H9 (cell line): ENCODE data around the gene LINGO1. TPM values are rescaled to one million over a fixed set of nuclear protein-coding genes. Genes with fewer than 3 reads are reported as not detected.

ENCODE experiments used
- DNase-seq: peaks from one replicate; pipeline ENCODE4 v3.0.0-alpha.2; 2017
- H2AFZ ChIP-seq: one replicate; pipeline ENCODE4 v1.6.1; 2013; ENCODE audit warnings: mild to moderate bottlenecking, low read length, control low read depth, moderate library complexity
- H2AK5ac ChIP-seq: 2 replicates; pipeline ENCODE4 v1.6.1; 2013; ENCODE audit warnings: low read length, control low read depth, mixed read lengths; ENCODE audit not compliant: insufficient read length
- H2BK120ac ChIP-seq: one replicate; pipeline ENCODE4 v1.6.1; 2013; ENCODE audit warnings: low read depth, mild to moderate bottlenecking, low read length, control low read depth, inconsistent platforms; ENCODE audit not compliant: poor library complexity, severe bottlenecking
- H2BK12ac ChIP-seq: 2 replicates; pipeline ENCODE4 v1.6.1; 2013; ENCODE audit warnings: low read length, control low read depth, mixed read lengths, low read depth; ENCODE audit not compliant: insufficient read length
- H2BK15ac ChIP-seq: 2 replicates; pipeline ENCODE4 v1.6.1; 2013; ENCODE audit warnings: low read depth, low read length, control low read depth
- H2BK20ac ChIP-seq: one replicate; pipeline ENCODE4 v1.6.1; 2013; ENCODE audit warnings: low read depth, mild to moderate bottlenecking, low read length, control low read depth, inconsistent platforms; ENCODE audit not compliant: poor library complexity, severe bottlenecking
- H2BK5ac ChIP-seq: 2 replicates; pipeline ENCODE4 v1.6.1; 2013; ENCODE audit warnings: low read length, control low read depth, mixed read lengths; ENCODE audit not compliant: insufficient read length
- H3K14ac ChIP-seq: 2 replicates; pipeline ENCODE4 v1.6.1; 2013; ENCODE audit warnings: low read length, control low read depth; ENCODE audit not compliant: insufficient read depth
- H3K18ac ChIP-seq: 2 replicates; pipeline ENCODE4 v1.6.1; 2013; ENCODE audit warnings: low read depth, mild to moderate bottlenecking, mixed read lengths, low read length, control low read depth; ENCODE audit not compliant: insufficient read length
- H3K23ac ChIP-seq: 2 replicates; pipeline ENCODE4 v1.6.1; 2013; ENCODE audit warnings: low read length, control low read depth, mixed read lengths, low read depth; ENCODE audit not compliant: insufficient read length
- H3K23me2 ChIP-seq: 2 replicates; pipeline ENCODE4 v1.6.1; 2013; ENCODE audit warnings: low read depth, mild to moderate bottlenecking, mixed read lengths, low read length, control low read depth; ENCODE audit not compliant: insufficient read length, poor library complexity, severe bottlenecking
- H3K27ac ChIP-seq: 2 replicates; pipeline ENCODE4 v1.5.1; 2013; ENCODE audit warnings: low read length, control low read depth, mixed read lengths, low read depth; ENCODE audit not compliant: insufficient read length
- H3K27me3 ChIP-seq: 2 replicates; pipeline ENCODE4 v1.6.1; 2013; ENCODE audit warnings: low read length, control low read depth, inconsistent platforms; ENCODE audit not compliant: insufficient read depth
- H3K4ac ChIP-seq: 2 replicates; pipeline ENCODE4 v1.6.1; 2013; ENCODE audit warnings: low read depth, mild to moderate bottlenecking, control low read depth, inconsistent platforms, low read length, moderate library complexity
- H3K4me1 ChIP-seq: 2 replicates; pipeline ENCODE4 v1.6.1; 2013; ENCODE audit warnings: low read length, control low read depth, inconsistent platforms; ENCODE audit not compliant: insufficient read depth
- H3K4me2 ChIP-seq: 2 replicates; pipeline ENCODE4 v1.6.1; 2013; ENCODE audit warnings: low read length, control low read depth, mixed read lengths; ENCODE audit not compliant: insufficient read length, insufficient read depth
- H3K56ac ChIP-seq: 2 replicates; pipeline ENCODE4 v1.6.1; 2013; ENCODE audit warnings: low read depth, mild to moderate bottlenecking, mixed read lengths, low read length, control low read depth; ENCODE audit not compliant: insufficient read length
- H3K79me1 ChIP-seq: 2 replicates; pipeline ENCODE4 v1.6.1; 2013; ENCODE audit warnings: low read depth, mild to moderate bottlenecking, moderate library complexity, low read length, control low read depth, inconsistent platforms; ENCODE audit not compliant: insufficient read depth, poor library complexity, severe bottlenecking
- H3K79me2 ChIP-seq: 2 replicates; pipeline ENCODE4 v1.6.1; 2013; ENCODE audit warnings: low read length, control low read depth, inconsistent platforms; ENCODE audit not compliant: insufficient read depth
- H3K9ac ChIP-seq: 2 replicates; pipeline ENCODE4 v1.6.1; 2013; ENCODE audit warnings: low read length, control low read depth, mixed read lengths; ENCODE audit not compliant: insufficient read length; ENCODE audit errors: extremely low read depth
- H3K9me3 ChIP-seq: one replicate; pipeline ENCODE4 v1.6.1; 2013; ENCODE audit warnings: low read depth, low read length, inconsistent platforms; ENCODE audit not compliant: control insufficient read depth
- H3T11ph ChIP-seq: one replicate; pipeline ENCODE4 v1.6.1; 2013; ENCODE audit warnings: mild to moderate bottlenecking, low read length, control low read depth, inconsistent platforms
- H4K20me1 ChIP-seq: one replicate; pipeline ENCODE4 v1.6.1; 2013; ENCODE audit not compliant: control insufficient read depth, insufficient read length, insufficient read depth
- H4K5ac ChIP-seq: 2 replicates; pipeline ENCODE4 v1.6.1; 2013; ENCODE audit warnings: low read depth, mild to moderate bottlenecking, mixed read lengths, low read length, control low read depth; ENCODE audit not compliant: insufficient read length
- H4K8ac ChIP-seq: replicated peaks from 2 replicates; pipeline ENCODE4 v1.6.1; 2013; ENCODE audit warnings: low read length, control low read depth, mixed read lengths, low read depth; ENCODE audit not compliant: insufficient read length
- H4K91ac ChIP-seq: 2 replicates; pipeline ENCODE4 v1.6.1; 2013; ENCODE audit warnings: low read depth, mild to moderate bottlenecking, moderate library complexity, mixed read lengths, low read length, control low read depth; ENCODE audit not compliant: insufficient read length
- H3K27ac Mint-ChIP-seq, 3 experiments: 2 replicates in 2 of 3; 3 replicates in 1 of 3; pipeline ENCODE4 v1.8.0; 2020 to 2021; ENCODE audit warnings: mixed read lengths in 3 of 3, mild to moderate bottlenecking in 1 of 3, moderate library complexity in 1 of 3
- H3K27me3 Mint-ChIP-seq: 2 replicates; pipeline ENCODE4 v1.8.0; 2021; ENCODE audit warnings: low read depth, mild to moderate bottlenecking, moderate library complexity, mixed read lengths
- H3K36me3 Mint-ChIP-seq, 3 experiments: 2 replicates in 2 of 3; 3 replicates in 1 of 3; pipeline ENCODE4 v1.8.0; 2020 to 2021; ENCODE audit warnings: low read depth in 3 of 3, mixed read lengths in 3 of 3; ENCODE audit not compliant: insufficient read depth in 1 of 3
- H3K4me1 Mint-ChIP-seq, 2 experiments: 2 replicates each; pipeline ENCODE4 v1.8.0; 2020; ENCODE audit warnings: mixed read lengths in 2 of 2
- H3K4me3 Mint-ChIP-seq, 2 experiments: 2 replicates in 1 of 2; 3 replicates in 1 of 2; pipeline ENCODE4 v1.8.0; 2020 to 2021; ENCODE audit warnings: mild to moderate bottlenecking in 2 of 2, mixed read lengths in 2 of 2, moderate library complexity in 1 of 2
- H3K9me3 Mint-ChIP-seq, 2 experiments: 2 replicates in 1 of 2; 3 replicates in 1 of 2; pipeline ENCODE4 v1.8.0; 2020; ENCODE audit warnings: mild to moderate bottlenecking in 2 of 2, mixed read lengths in 2 of 2, moderate library complexity in 1 of 2
- CTCF ChIP-seq: fragments of 200-600 bp; sonication (generic); conservative IDR thresholded peaks from 3 replicates; pipeline ENCODE4 v1.8.0; 2021; ENCODE audit warnings: antibody characterized with exemption, mild to moderate bottlenecking
- WGBS: extraction: QIAGEN DNeasy Blood & Tissue Kit; methylation state at CpG from one replicate; pipeline ENCODE4 v1.1.7; 2013; ENCODE audit warnings: missing lambda C conversion rate, low lambda C conversion rate, mixed read lengths; ENCODE audit not compliant: insufficient read length; ENCODE audit errors: extremely low coverage; 5-methylcytosine and 5-hydroxymethylcytosine counted together
- total RNA-seq: library from RNA; stranded (reverse); gene quantifications from 2 replicates; pipeline ENCODE4 v1.2.1, GENCODE V29; 2021

The LINGO1 gene
- total RNA-seq, 1 experiment from 2014 or later: 41.6 TPM

- no peak overlapping the region for H3K27ac Mint-ChIP-seq
- Histone ChIP-seq H4K20me1 (peaks cover 2% of the 10 kb centered on the region), H3K4me1 (peaks cover 7% of the 10 kb centered on the region; the same call in 1 of the 2 replicates), H3K4ac (no peak overlapping the region), H3K79me1 (no peaks in the 10 kb centered on the region), H3K56ac (no peak overlapping the region), H2BK12ac (no peak overlapping the region), H4K91ac (peak overlapping the region; percentile 15), H3K14ac (peak overlapping the region; percentile 63; the same call in 1 of the 2 replicates), H2AFZ (no peak overlapping the region), H3K79me2 (peaks cover 3% of the 10 kb centered on the region; the same call in 1 of the 2 replicates), H3K23me2 (no peaks in the 10 kb centered on the region), H3K18ac (peak overlapping the region; percentile 69), H2BK120ac (no peak overlapping the region), H3K27ac (no peak overlapping the region), H3K9ac (no peak overlapping the region), H3K4me2 (no peak overlapping the region), H3K9me3 (no peaks in the 10 kb centered on the region), H2BK20ac (no peak overlapping the region), H4K5ac (no peak overlapping the region), H3T11ph (no peak overlapping the region), H4K8ac (no peak overlapping the region), H2BK15ac (no peak overlapping the region), H2BK5ac (no peak overlapping the region), H3K27me3 (no peaks in the 10 kb centered on the region), H3K23ac (no peak overlapping the region), H2AK5ac (no peak overlapping the region)
- peaks cover 0 to 10% (median 0%) of the 10 kb centered on the region in 3 experiments; a peak in 5 of 7 replicates for H3K36me3 Mint-ChIP-seq
- H3K9me3 Mint-ChIP-seq: no peaks in the 10 kb centered on the region
- no peak for TF ChIP-seq CTCF
- peaks cover 48 to 70% of the 10 kb centered on the region in 2 experiments for H3K4me1 Mint-ChIP-seq
- no peak overlapping the region for H3K4me3 Mint-ChIP-seq
- no CpG with 5 or more reads among the region's 4 CpGs for WGBS
- DNase-seq: no peak
- H3K27me3 Mint-ChIP-seq: no peaks in the 10 kb centered on the region; the same call in 1 of the 2 replicates
Measured at GRCh38 chr15:77620960-77621647, 11.6 kb downstream of the LINGO1 start.
